Osteoblast (primary cell): ENCODE data around the gene ARHGAP10. TPM values are rescaled to one million over a fixed set of nuclear protein-coding genes. Genes with fewer than 3 reads are reported as not detected.
A peak's percentile ranks its signal among the peaks of the same experiment; 100 is the strongest.

Source experiments
- DNase-seq: peaks from one replicate; pipeline ENCODE4 v3.0.0; 2011; ENCODE audit warnings: low spot score, mixed read lengths; ENCODE audit not compliant: insufficient read length; ENCODE audit errors: missing footprints
- H2AFZ ChIP-seq: 2 replicates; pipeline ENCODE4 v1.6.0; 2011; ENCODE audit warnings: mild to moderate bottlenecking, low read length
- H3K27ac ChIP-seq: 2 replicates; pipeline ENCODE4 v1.5.1; 2011; ENCODE audit warnings: mild to moderate bottlenecking, low read depth, low read length, moderate library complexity
- H3K27me3 ChIP-seq: 2 replicates; pipeline ENCODE4 v1.6.0; 2012; ENCODE audit warnings: mild to moderate bottlenecking, control low read depth, inconsistent platforms, low read length, moderate library complexity; ENCODE audit not compliant: insufficient read depth
- H3K36me3 ChIP-seq: 2 replicates; pipeline ENCODE4 v1.5.1; 2011; ENCODE audit warnings: mild to moderate bottlenecking, low read length, control low read depth, moderate library complexity; ENCODE audit not compliant: insufficient read depth
- H3K4me1 ChIP-seq: 2 replicates; pipeline ENCODE4 v1.5.1; 2011; ENCODE audit warnings: mild to moderate bottlenecking, low read length, control low read depth, moderate library complexity; ENCODE audit not compliant: insufficient read depth
- H3K4me2 ChIP-seq: 2 replicates; pipeline ENCODE4 v1.6.0; 2011; ENCODE audit warnings: mild to moderate bottlenecking, low read length; ENCODE audit not compliant: insufficient read depth
- H3K4me3 ChIP-seq: fragments of 200-600 bp; sonication (generic); 3 replicates; pipeline ENCODE4 v1.5.1; 2012; ENCODE audit warnings: mild to moderate bottlenecking, low read length, inconsistent platforms; ENCODE audit not compliant: insufficient read depth
- H3K79me2 ChIP-seq: 2 replicates; pipeline ENCODE4 v1.6.0; 2012; ENCODE audit warnings: mild to moderate bottlenecking, low read length, control low read depth, inconsistent platforms; ENCODE audit not compliant: insufficient read depth
- H3K9me3 ChIP-seq: 2 replicates; pipeline ENCODE4 v1.5.1; 2011; ENCODE audit warnings: low read depth, low read length, control low read depth
- H4K20me1 ChIP-seq: 2 replicates; pipeline ENCODE4 v1.6.0; 2012; ENCODE audit warnings: mild to moderate bottlenecking, low read length, control low read depth; ENCODE audit not compliant: insufficient read depth
- total RNA-seq: library from RNA; depleted of rRNA; stranded (reverse); fragments of >200 nt; gene quantifications from 2 replicates; pipeline ENCODE4 v1.2.3, GENCODE V29; 2012
- TF ChIP-seq, protein P1 (sequence below): IDR thresholded peaks from 2 replicates; pipeline ENCODE4 v1.5.1; 2011; ENCODE audit warnings: mild to moderate bottlenecking, low read depth, low read length, moderate library complexity; ENCODE audit errors: extremely low read depth

The ARHGAP10 gene
- total RNA-seq, 1 donor = 31.5 TPM

DNA sequence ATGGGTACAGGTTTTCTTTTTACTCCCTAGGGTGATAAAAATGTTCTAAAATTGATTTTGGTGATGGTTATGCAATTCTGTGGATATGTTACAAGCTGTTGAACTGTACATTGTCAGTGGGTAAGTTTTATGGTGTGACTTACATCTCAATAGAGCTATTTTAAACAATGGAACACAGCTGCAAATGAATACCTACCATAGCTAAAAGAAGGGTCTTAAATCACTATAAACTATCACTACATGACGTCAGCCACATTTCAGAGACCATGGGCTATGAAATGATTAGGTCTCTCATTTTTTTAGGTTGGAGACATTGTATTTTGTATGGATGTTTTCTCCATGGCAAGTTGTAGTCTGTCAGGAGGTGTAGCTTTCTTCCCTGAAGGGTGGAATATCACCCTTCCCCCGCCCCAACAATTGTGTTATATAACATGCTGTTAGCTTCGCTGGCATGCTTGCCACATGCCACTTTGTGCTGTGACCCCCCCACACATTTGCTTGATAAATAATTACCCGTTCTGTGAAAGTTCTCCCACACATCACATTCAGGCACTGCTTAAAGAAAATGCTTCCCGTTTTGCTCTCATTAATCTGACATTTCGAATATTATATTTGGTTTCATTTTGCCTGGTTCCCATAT is 159.7 kb downstream of the ARHGAP10 start:
- no peaks in the 10 kb centered on the region for H3K4me1 ChIP-seq
- H3K27me3 ChIP-seq = no peaks in the 10 kb centered on the region
- TF ChIP-seq, protein P1, sequence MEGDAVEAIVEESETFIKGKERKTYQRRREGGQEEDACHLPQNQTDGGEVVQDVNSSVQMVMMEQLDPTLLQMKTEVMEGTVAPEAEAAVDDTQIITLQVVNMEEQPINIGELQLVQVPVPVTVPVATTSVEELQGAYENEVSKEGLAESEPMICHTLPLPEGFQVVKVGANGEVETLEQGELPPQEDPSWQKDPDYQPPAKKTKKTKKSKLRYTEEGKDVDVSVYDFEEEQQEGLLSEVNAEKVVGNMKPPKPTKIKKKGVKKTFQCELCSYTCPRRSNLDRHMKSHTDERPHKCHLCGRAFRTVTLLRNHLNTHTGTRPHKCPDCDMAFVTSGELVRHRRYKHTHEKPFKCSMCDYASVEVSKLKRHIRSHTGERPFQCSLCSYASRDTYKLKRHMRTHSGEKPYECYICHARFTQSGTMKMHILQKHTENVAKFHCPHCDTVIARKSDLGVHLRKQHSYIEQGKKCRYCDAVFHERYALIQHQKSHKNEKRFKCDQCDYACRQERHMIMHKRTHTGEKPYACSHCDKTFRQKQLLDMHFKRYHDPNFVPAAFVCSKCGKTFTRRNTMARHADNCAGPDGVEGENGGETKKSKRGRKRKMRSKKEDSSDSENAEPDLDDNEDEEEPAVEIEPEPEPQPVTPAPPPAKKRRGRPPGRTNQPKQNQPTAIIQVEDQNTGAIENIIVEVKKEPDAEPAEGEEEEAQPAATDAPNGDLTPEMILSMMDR = no peak
- no peaks in the 10 kb centered on the region for H3K9me3 ChIP-seq
- no peaks in the 10 kb centered on the region for H3K36me3 ChIP-seq
- no peak overlapping the region for H3K4me3 ChIP-seq
- no peak overlapping the region for H2AFZ ChIP-seq
- no peaks in the 10 kb centered on the region for H4K20me1 ChIP-seq
- DNase-seq = no peak
- H3K79me2 ChIP-seq = peaks cover 4% of the 10 kb centered on the region
- H3K27ac ChIP-seq = no peak overlapping the region
- H3K4me2 ChIP-seq = no peak overlapping the region

DNA sequence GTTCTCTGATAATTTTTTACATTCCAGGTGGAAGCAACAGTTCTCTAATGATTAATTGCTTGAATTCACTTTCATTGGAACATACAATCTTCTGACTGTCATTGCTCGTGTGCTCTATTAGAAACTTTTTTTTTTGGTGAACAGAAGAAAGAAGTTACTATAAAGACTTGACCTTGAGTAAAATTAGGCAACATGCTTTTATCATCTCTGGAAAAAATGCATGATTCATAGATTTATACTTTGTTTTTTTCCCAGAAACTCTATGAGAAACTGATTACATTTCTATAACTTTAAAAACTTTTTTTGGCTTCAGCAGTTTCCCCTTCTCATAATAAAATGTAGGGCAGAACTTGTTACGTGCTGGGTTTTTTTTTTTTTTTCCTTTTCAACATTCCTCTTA is 167.6 kb downstream of the ARHGAP10 start:
- H4K20me1 ChIP-seq = no peaks in the 10 kb centered on the region
- peak overlapping the region; percentile 8 for H3K27ac ChIP-seq
- no peak overlapping the region for H2AFZ ChIP-seq
- TF ChIP-seq, protein P1 = no peak
- no peak overlapping the region for H3K4me3 ChIP-seq
- peak overlapping the region; percentile 5 for H3K4me2 ChIP-seq
- H3K9me3 ChIP-seq = no peaks in the 10 kb centered on the region
- H3K4me1 ChIP-seq = peaks cover 29% of the 10 kb centered on the region
- DNase-seq = no peak
- no peaks in the 10 kb centered on the region for H3K79me2 ChIP-seq
- no peaks in the 10 kb centered on the region for H3K36me3 ChIP-seq
- no peaks in the 10 kb centered on the region for H3K27me3 ChIP-seq

DNA sequence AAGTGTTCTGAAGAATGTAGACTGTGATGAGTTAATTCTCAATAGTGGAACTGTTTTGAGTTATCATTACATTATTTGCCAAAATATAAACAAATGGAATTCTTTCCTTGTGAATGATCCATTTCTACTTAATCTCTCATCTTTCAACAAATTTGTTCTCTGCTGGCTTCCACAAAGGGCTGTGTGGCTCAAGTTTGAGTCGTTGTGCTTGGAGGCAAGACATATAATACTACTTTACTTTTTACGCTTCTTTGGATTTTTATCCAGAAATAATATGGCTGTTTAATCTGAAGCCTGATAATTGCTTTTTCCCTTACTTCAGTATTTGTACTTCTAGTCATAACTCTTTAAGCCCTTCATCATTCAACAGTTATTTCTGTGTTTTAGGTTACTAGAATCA is 169.5 kb downstream of the ARHGAP10 start:
- Histone ChIP-seq H3K27ac (peak overlapping the region; percentile 67), H3K36me3 (no peaks in the 10 kb centered on the region), H3K4me3 (no peak overlapping the region), H3K9me3 (no peaks in the 10 kb centered on the region), H3K4me2 (peak overlapping the region; percentile 62), H3K79me2 (no peaks in the 10 kb centered on the region), H3K27me3 (no peaks in the 10 kb centered on the region), H2AFZ (no peak overlapping the region), H4K20me1 (no peaks in the 10 kb centered on the region), H3K4me1 (peaks cover 29% of the 10 kb centered on the region)
- TF ChIP-seq, protein P1 = no peak
- peak; percentile 73 for DNase-seq

DNA sequence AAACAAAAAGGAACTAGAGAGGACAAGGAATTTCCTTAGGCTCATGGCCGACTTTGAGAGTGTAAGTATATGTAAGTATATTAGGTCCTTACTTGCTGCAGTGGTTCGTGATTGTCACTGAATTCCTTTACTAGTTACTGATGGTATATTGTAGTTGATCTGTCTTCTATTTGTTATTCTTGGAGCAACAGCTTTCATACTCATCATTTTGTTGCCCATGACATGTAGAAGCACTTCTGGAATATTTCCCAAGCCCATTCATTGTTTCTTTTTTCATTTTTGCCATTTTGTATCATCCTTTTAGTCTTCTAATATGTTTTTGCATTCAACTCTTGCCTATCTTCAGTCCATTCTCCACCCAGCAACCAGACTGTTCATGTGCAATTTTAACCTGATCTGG is 170.0 kb downstream of the ARHGAP10 start:
- H3K9me3 ChIP-seq = no peaks in the 10 kb centered on the region
- no peak overlapping the region for H2AFZ ChIP-seq
- DNase-seq = no peak
- peak overlapping the region; percentile 62 for H3K4me2 ChIP-seq
- H3K27ac ChIP-seq = peak overlapping the region; percentile 67
- no peaks in the 10 kb centered on the region for H3K36me3 ChIP-seq
- H3K4me1 ChIP-seq = peaks cover 29% of the 10 kb centered on the region
- H3K27me3 ChIP-seq = no peaks in the 10 kb centered on the region
- TF ChIP-seq, protein P1 = no peak
- H3K79me2 ChIP-seq = no peaks in the 10 kb centered on the region
- H4K20me1 ChIP-seq = no peaks in the 10 kb centered on the region
- H3K4me3 ChIP-seq = no peak overlapping the region
